ENCODE data around the gene TMF1. TPM values are rescaled to one million over a fixed set of nuclear protein-coding genes. Genes with fewer than 3 reads are reported as not detected.

Gene TMF1
- total RNA-seq, 1 donor from 2014 or later, result 12.5 TPM

DNA sequence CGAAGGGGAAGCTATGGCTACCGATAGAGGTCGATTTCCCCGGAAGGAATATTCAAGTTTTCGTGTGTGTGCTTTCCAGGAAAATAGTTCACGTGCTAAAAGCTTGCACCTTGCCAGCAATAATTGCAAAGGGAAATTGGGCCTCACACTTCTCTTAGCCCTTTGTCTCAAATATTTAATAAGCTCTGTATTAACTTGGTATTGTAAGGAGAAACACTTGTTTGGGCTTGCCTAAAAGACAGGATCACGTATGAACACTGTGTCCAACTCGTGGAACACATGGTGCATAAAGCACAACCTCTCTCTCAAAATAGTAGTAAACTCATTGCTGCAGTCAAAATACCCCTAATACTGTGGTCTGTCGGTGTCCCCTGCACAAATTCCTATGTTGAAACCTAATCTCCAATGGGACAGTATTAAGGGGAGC is 352 bp upstream of the TMF1 start:
- peaks cover 8 to 26% (median 22%) of the 10 kb centered on the region in 3 donors for H3K4me1 ChIP-seq (ENCODE audit: control insufficient read depth in 3 of 3, insufficient read depth in 3 of 3, low read length in 3 of 3)
- H3K9me3 ChIP-seq (ENCODE audit: control insufficient read depth in 3 of 3, low read length in 3 of 3), result no peaks in the 10 kb centered on the region
- no peaks in the 10 kb centered on the region for H3K27me3 ChIP-seq (ENCODE audit: control insufficient read depth in 3 of 3, insufficient read depth in 3 of 3, low read length in 3 of 3)
- H3K27ac ChIP-seq (ENCODE audit: low read depth, low read length), result peak overlapping the region; percentile 96
- peak overlapping the region; percentile 96 to 99 (median 97) for H3K9ac ChIP-seq (ENCODE audit: low read depth in 1 of 3, low read length in 3 of 3)
- peak overlapping the region; percentile 92 to 97 (median 93) for H3K4me3 ChIP-seq (ENCODE audit: low read length in 3 of 3)
- H3K36me3 ChIP-seq (ENCODE audit: control insufficient read depth in 3 of 3, insufficient read depth in 3 of 3, low read length in 3 of 3), result peaks cover 2 to 28% (median 27%) of the 10 kb centered on the region in 3 donors

DNA sequence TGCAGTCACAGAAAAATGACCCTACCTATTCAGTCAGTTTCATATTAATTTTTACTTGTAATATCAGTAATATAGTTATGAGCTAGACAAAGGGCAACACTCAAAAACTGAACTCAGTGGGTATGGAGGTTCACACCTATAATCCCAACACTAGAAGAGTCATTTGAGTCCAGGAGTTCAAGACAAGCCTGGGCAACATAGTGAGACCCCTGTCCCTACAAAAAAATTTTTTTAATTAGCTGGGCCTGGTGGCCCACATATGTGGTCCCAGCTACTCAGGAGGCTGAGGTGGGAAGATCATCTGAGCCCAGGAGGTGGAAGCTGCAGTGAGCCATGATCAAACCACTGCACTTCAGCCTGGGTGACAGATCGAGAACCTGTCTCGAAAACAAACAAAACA is 3.1 kb downstream of the TMF1 start:
- Histone ChIP-seq H3K9ac (ENCODE audit: low read depth in 1 of 3, low read length in 3 of 3) (no peak overlapping the region), H3K27me3 (ENCODE audit: control insufficient read depth in 3 of 3, insufficient read depth in 3 of 3, low read length in 3 of 3) (no peaks in the 10 kb centered on the region), H3K4me3 (ENCODE audit: low read length in 3 of 3) (no peak overlapping the region), H3K36me3 (ENCODE audit: control insufficient read depth in 3 of 3, insufficient read depth in 3 of 3, low read length in 3 of 3) (peaks cover 6 to 25% (median 18%) of the 10 kb centered on the region in 3 donors), H3K9me3 (ENCODE audit: control insufficient read depth in 3 of 3, low read length in 3 of 3) (no peaks in the 10 kb centered on the region), H3K27ac (ENCODE audit: low read depth, low read length) (no peak overlapping the region), H3K4me1 (ENCODE audit: control insufficient read depth in 3 of 3, insufficient read depth in 3 of 3, low read length in 3 of 3) (peaks cover 8 to 26% (median 22%) of the 10 kb centered on the region in 3 donors)

DNA sequence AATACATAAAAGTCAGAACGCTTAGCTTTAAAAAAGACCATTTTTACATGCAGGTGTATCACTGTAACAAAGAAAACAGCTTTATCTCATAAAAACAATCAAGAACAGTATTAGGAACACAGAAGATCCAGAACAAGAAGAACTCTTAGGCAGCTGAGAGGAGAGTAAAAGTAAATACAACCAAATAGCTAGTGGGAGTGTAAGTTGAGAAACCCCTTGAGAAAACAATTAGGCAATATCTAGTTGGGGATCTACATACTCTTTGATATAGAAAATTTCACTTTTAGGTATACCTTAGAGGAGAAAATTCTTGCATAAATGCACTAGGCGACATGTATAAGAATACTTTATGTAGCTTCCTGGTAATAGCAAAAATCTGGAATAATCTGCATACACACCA is 7.5 kb downstream of the TMF1 start:
- Histone ChIP-seq H3K27me3 (ENCODE audit: control insufficient read depth in 3 of 3, insufficient read depth in 3 of 3, low read length in 3 of 3) (no peaks in the 10 kb centered on the region), H3K27ac (ENCODE audit: low read depth, low read length) (no peak overlapping the region), H3K4me1 (ENCODE audit: control insufficient read depth in 3 of 3, insufficient read depth in 3 of 3, low read length in 3 of 3) (peaks cover 0 to 3% (median 0%) of the 10 kb centered on the region in 3 donors), H3K9me3 (ENCODE audit: control insufficient read depth in 3 of 3, low read length in 3 of 3) (no peaks in the 10 kb centered on the region), H3K4me3 (ENCODE audit: low read length in 3 of 3) (no peak overlapping the region), H3K9ac (ENCODE audit: low read depth in 1 of 3, low read length in 3 of 3) (no peak overlapping the region), H3K36me3 (ENCODE audit: control insufficient read depth in 3 of 3, insufficient read depth in 3 of 3, low read length in 3 of 3) (peaks cover 19 to 57% (median 35%) of the 10 kb centered on the region in 3 donors)

DNA sequence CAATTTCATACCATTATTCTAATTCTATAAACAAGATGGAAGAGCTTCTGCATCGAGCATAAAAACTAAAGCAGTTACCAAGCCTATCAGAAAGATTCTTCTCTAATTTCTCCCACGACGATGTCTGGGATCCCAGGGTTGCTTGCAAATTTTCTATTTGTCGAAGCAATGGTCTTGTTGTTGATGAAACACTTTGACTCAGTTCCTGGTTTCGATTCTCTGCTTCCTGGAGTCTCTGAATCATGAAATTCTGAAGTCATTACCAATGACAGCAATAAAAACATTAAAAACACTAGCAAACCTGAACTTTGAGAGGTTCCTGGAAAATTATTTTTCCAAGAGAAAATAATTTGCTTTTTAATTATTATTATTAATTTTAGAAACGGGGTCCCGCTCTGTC is 18.7 kb downstream of the TMF1 start:
- H3K4me1 ChIP-seq (ENCODE audit: control insufficient read depth in 3 of 3, insufficient read depth in 3 of 3, low read length in 3 of 3), result no peaks in the 10 kb centered on the region
- H3K36me3 ChIP-seq (ENCODE audit: control insufficient read depth in 3 of 3, insufficient read depth in 3 of 3, low read length in 3 of 3), result peaks cover 17 to 55% (median 45%) of the 10 kb centered on the region in 3 donors
- no peak overlapping the region for H3K4me3 ChIP-seq (ENCODE audit: low read length in 3 of 3)
- H3K27me3 ChIP-seq (ENCODE audit: control insufficient read depth in 3 of 3, insufficient read depth in 3 of 3, low read length in 3 of 3), result no peaks in the 10 kb centered on the region
- H3K9me3 ChIP-seq (ENCODE audit: control insufficient read depth in 3 of 3, low read length in 3 of 3), result no peaks in the 10 kb centered on the region
- no peak overlapping the region for H3K9ac ChIP-seq (ENCODE audit: low read depth in 1 of 3, low read length in 3 of 3)
- no peak overlapping the region for H3K27ac ChIP-seq (ENCODE audit: low read depth, low read length)

DNA sequence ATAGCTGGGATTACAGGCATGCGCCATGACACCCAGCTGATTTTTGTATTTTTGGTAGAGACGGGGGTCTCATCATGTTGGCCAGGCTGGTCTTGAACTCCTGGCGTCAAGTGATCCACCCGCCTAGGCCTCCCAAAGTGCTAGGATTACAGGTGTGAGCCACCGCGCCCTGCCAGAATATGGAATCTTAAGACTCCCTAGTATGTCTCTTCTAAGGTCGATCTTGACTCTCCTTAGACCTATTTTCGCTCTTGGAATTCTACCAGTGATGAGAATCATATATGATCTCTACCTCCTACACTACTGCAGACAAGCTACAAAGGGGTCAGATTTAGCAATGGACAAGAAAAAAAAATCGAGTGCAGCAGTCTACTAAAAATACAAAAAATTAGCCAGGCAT is 19.4 kb downstream of the TMF1 start:
- H3K27me3 ChIP-seq (ENCODE audit: control insufficient read depth in 3 of 3, insufficient read depth in 3 of 3, low read length in 3 of 3), result no peaks in the 10 kb centered on the region
- H3K27ac ChIP-seq (ENCODE audit: low read depth, low read length), result no peak overlapping the region
- H3K4me1 ChIP-seq (ENCODE audit: control insufficient read depth in 3 of 3, insufficient read depth in 3 of 3, low read length in 3 of 3), result no peaks in the 10 kb centered on the region
- no peak overlapping the region for H3K4me3 ChIP-seq (ENCODE audit: low read length in 3 of 3)
- no peaks in the 10 kb centered on the region for H3K9me3 ChIP-seq (ENCODE audit: control insufficient read depth in 3 of 3, low read length in 3 of 3)
- no peak overlapping the region for H3K9ac ChIP-seq (ENCODE audit: low read depth in 1 of 3, low read length in 3 of 3)
- peaks cover 16 to 49% (median 47%) of the 10 kb centered on the region in 3 donors for H3K36me3 ChIP-seq (ENCODE audit: control insufficient read depth in 3 of 3, insufficient read depth in 3 of 3, low read length in 3 of 3)

DNA sequence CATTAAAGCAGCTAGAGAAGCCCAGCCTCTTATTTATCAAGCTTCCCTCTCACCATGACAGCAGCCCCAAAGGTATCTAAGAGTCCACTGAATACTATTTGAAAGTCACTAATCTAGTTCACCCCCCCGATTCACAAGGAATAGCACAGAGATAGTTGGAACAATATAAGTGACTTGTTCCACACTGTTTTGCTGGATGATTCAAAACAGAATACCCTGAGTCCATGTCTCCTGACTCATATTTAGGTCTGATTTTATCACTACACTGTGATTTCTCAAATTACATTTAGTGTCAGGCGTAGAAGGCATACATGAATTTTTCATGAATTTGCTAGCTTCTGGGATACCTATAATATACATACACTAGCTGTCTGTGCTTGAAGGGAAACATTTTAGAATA is 20.0 kb downstream of the TMF1 start:
- H3K36me3 ChIP-seq (ENCODE audit: control insufficient read depth in 3 of 3, insufficient read depth in 3 of 3, low read length in 3 of 3), result peaks cover 16 to 51% (median 47%) of the 10 kb centered on the region in 3 donors

DNA sequence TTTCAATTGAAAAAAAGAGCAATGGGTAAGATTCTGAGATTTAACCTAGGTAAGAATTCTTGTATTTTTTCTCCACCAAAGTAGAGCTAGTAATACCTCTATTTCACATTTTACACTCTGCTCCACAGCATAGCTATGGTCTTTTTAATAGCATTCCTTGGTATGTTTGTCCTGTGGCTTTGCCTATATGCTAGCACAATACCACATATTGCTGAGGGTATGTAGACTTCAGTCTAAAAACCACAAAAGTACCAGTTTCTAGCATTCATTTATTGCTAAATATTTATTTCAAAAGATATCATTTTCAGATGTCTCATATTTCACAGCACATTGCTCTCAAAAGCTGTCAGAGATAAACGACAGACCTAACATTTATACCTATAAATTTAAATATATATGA is 20.5 kb downstream of the TMF1 start:
- Histone ChIP-seq H3K4me3 (ENCODE audit: low read length in 3 of 3) (no peak overlapping the region), H3K9ac (ENCODE audit: low read depth in 1 of 3, low read length in 3 of 3) (no peak overlapping the region), H3K9me3 (ENCODE audit: control insufficient read depth in 3 of 3, low read length in 3 of 3) (no peaks in the 10 kb centered on the region), H3K4me1 (ENCODE audit: control insufficient read depth in 3 of 3, insufficient read depth in 3 of 3, low read length in 3 of 3) (no peaks in the 10 kb centered on the region), H3K36me3 (ENCODE audit: control insufficient read depth in 3 of 3, insufficient read depth in 3 of 3, low read length in 3 of 3) (peaks cover 16 to 51% (median 45%) of the 10 kb centered on the region in 3 donors), H3K27ac (ENCODE audit: low read depth, low read length) (no peak overlapping the region), H3K27me3 (ENCODE audit: control insufficient read depth in 3 of 3, insufficient read depth in 3 of 3, low read length in 3 of 3) (no peaks in the 10 kb centered on the region)

More for the DNA sequence above, 20.0 kb downstream of the TMF1 start:
- Histone ChIP-seq H3K27ac (ENCODE audit: low read depth, low read length) (no peak overlapping the region), H3K9me3 (ENCODE audit: control insufficient read depth in 3 of 3, low read length in 3 of 3) (no peaks in the 10 kb centered on the region), H3K27me3 (ENCODE audit: control insufficient read depth in 3 of 3, insufficient read depth in 3 of 3, low read length in 3 of 3) (no peaks in the 10 kb centered on the region), H3K9ac (ENCODE audit: low read depth in 1 of 3, low read length in 3 of 3) (no peak overlapping the region), H3K4me3 (ENCODE audit: low read length in 3 of 3) (no peak overlapping the region), H3K4me1 (ENCODE audit: control insufficient read depth in 3 of 3, insufficient read depth in 3 of 3, low read length in 3 of 3) (no peaks in the 10 kb centered on the region)

DNA sequence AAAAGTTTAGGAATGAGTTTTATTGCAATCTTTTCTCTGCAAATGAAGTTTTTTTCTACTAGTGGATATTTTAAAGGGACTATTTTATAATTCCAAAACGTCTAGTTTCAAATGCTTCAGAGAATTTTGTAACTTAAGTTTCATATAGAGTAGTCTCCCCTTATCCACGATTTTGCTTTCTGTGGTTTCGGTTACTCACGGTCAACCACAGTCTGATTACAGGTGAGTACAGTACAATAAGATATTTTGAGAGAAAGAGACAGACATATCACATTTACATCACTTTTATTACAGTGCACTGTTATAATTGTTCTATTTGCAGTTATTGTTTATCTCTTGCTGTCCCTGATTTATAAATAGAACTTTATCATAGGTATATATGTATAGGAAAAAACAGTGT is 31.3 kb downstream of the TMF1 start:
- H3K36me3 ChIP-seq (ENCODE audit: control insufficient read depth in 3 of 3, insufficient read depth in 3 of 3, low read length in 3 of 3), result peaks cover 7 to 21% (median 15%) of the 10 kb centered on the region in 3 donors
- no peak overlapping the region for H3K27ac ChIP-seq (ENCODE audit: low read depth, low read length)
- no peaks in the 10 kb centered on the region for H3K27me3 ChIP-seq (ENCODE audit: control insufficient read depth in 3 of 3, insufficient read depth in 3 of 3, low read length in 3 of 3)
- H3K4me3 ChIP-seq (ENCODE audit: low read length in 3 of 3), result no peak overlapping the region
- no peaks in the 10 kb centered on the region for H3K9me3 ChIP-seq (ENCODE audit: control insufficient read depth in 3 of 3, low read length in 3 of 3)
- no peaks in the 10 kb centered on the region for H3K4me1 ChIP-seq (ENCODE audit: control insufficient read depth in 3 of 3, insufficient read depth in 3 of 3, low read length in 3 of 3)
- H3K9ac ChIP-seq (ENCODE audit: low read depth in 1 of 3, low read length in 3 of 3), result no peak overlapping the region

DNA sequence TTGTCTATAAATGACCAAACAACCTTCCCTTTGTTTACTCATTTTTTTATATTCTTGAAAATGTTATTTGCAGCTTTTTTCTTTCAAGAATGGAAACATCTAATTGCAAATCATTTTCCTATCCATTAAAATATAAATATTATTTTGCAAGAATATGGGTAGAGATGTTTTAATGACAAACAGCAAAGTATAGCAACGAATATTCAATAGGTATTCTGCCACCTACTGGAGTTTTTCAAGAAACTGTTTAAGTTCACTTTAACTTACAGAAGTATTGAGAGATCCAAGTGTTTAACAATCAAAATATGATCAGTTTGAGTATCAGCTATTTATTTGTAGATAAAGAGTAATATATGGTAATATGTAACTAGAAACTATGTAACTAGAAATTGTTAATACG is 31.7 kb downstream of the TMF1 start:
- Histone ChIP-seq H3K27ac (ENCODE audit: low read depth, low read length) (no peak overlapping the region), H3K9me3 (ENCODE audit: control insufficient read depth in 3 of 3, low read length in 3 of 3) (no peaks in the 10 kb centered on the region), H3K9ac (ENCODE audit: low read depth in 1 of 3, low read length in 3 of 3) (no peak overlapping the region), H3K27me3 (ENCODE audit: control insufficient read depth in 3 of 3, insufficient read depth in 3 of 3, low read length in 3 of 3) (no peaks in the 10 kb centered on the region), H3K36me3 (ENCODE audit: control insufficient read depth in 3 of 3, insufficient read depth in 3 of 3, low read length in 3 of 3) (peaks cover 7 to 18% (median 12%) of the 10 kb centered on the region in 3 donors), H3K4me3 (ENCODE audit: low read length in 3 of 3) (no peak overlapping the region), H3K4me1 (ENCODE audit: control insufficient read depth in 3 of 3, insufficient read depth in 3 of 3, low read length in 3 of 3) (peaks cover 0 to 3% (median 0%) of the 10 kb centered on the region in 3 donors)

DNA sequence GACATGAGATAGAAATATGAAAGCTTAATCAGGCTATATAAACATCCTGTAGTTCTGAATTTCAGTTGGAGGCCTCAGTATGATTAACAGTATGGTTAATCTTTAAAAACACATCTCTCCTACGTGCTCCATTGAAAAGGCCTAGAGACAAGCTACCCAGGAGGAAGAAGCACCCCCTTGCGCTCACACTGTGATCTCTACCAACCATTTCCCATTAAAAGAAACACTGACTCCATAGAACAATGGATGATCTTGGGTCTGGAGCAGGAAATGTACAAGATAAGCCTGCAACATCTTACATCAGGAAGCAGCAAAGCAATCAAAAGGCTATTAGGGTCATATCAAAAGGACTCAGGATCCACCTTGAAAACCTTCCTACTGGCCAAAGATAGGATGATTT is 35.2 kb downstream of the TMF1 start:
- no peaks in the 10 kb centered on the region for H3K9me3 ChIP-seq (ENCODE audit: control insufficient read depth in 3 of 3, low read length in 3 of 3)
- no peaks in the 10 kb centered on the region for H3K27me3 ChIP-seq (ENCODE audit: control insufficient read depth in 3 of 3, insufficient read depth in 3 of 3, low read length in 3 of 3)
- no peak overlapping the region for H3K4me3 ChIP-seq (ENCODE audit: low read length in 3 of 3)
- H3K36me3 ChIP-seq (ENCODE audit: control insufficient read depth in 3 of 3, insufficient read depth in 3 of 3, low read length in 3 of 3), result no peaks in the 10 kb centered on the region
- peaks cover 15 to 19% (median 16%) of the 10 kb centered on the region in 3 donors for H3K4me1 ChIP-seq (ENCODE audit: control insufficient read depth in 3 of 3, insufficient read depth in 3 of 3, low read length in 3 of 3)
- no peak overlapping the region for H3K9ac ChIP-seq (ENCODE audit: low read depth in 1 of 3, low read length in 3 of 3)
- no peak overlapping the region for H3K27ac ChIP-seq (ENCODE audit: low read depth, low read length)

Measured in skeletal muscle tissue (tissue), 4 donors.